ENCODE results near the gene ZNF22.
A peak's percentile ranks its signal among the peaks of the same experiment; 100 is the strongest.

Gene ZNF22

DNA sequence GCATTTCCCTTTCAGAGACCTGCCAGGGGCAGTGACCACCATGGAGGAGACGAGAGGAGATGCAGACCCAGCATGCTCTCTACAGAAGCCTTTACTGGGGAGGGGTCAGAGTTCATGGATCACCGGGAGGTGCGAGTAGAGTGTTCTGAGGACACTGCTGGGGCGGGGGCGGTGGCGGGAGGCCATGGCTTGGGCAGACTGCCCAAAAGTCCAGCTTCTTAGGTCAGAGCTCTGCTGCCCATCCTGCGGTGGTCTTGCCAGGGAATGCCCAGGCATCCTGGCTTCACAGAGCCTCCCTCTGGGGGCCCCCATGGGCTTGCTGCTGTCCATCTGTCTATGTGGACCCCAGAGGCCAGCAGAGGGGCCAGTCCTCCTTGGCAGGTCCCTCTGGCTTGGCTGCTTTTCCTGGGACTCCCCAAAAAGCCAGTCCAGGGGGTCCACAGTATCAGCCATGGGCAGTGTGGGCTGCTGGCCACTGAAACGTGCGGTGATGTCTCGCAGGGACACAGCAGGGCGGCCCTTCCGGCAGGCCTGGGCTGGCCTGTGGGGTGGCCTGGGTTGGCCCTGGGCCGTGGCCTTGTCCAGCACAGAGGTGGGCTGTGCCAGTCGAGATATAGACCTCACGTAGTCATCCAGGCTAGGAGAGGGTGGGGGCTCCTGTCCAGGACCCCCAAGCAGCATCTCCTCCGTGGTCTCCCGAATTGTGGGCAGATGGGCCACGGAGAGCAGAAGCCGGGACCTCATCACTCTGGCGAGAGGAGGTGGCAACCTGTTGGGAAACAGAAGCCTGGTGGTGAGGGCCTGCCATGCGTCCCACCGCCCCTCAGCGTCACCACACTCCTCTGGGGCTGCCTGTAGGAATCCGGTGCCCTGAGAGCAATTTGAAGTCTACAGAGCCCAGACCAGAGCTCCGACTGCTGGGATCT is 23.2 kb upstream of the ZNF22 start:
- peak; percentile 25 for DNase-seq (ENCODE audit: low spot score)

GRCh38 chr10:44978213-44978569 is 22.5 kb upstream of the ZNF22 start:
- DNase-seq (ENCODE audit: low spot score) = no peak

- DNase-seq (ENCODE audit: low spot score) = peak; percentile 98
Observed at GRCh38 chr10:44978570-44979280, 22.0 kb upstream of the ZNF22 start, which contains the start of gene DEPP1. Gene DEPP1, minus strand, starts transcription at chr10:44978809. Its CDS starts 779 bp downstream, at chr10:44978030.

GRCh38 chr10:44979281-44980191 is 21.2 kb upstream of the ZNF22 start:
- DNase-seq (ENCODE audit: low spot score) = no peak

DNA sequence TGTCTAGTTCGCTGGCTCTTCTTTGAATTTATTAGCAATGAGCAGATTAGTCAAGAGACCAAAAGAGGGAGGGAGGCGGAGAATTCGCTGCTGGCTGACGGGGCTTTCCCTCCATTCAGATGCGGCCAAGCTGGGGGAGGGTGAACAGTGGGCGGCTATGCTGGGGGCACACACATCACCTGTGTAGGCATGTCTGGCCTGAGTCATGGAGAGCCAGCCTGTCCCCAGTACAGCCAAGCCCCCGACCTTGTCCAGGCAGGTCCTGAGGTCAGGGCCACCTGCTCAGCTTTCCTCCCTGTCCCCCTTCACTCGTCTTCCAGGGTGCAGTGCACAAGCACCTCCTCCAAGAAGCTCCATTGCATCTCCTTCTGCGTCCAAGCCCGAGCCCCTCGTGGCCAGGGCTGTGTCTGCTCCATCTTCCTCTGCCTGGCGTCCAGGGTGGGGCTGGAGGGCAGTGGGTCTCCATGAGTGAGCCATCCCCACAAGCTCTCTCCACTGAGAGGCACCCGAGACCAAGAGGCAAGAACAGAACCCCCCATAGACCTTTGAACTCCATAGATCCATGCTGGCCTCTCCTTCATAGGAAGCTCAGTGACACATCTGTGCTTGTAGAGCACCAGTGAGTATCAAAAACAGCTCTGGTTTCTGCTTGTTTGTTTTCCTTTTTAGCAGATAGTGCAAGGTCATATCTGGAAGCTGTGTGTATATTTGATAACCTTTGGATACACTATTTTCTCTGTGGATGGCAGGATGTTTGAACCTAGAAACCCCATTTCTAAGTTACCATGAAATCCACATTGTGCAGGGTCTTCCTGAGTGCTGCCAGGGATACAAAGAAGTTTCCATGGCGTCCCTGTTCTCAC is 20.2 kb upstream of the ZNF22 start:
- DNase-seq (ENCODE audit: low spot score) = no peak

DNA sequence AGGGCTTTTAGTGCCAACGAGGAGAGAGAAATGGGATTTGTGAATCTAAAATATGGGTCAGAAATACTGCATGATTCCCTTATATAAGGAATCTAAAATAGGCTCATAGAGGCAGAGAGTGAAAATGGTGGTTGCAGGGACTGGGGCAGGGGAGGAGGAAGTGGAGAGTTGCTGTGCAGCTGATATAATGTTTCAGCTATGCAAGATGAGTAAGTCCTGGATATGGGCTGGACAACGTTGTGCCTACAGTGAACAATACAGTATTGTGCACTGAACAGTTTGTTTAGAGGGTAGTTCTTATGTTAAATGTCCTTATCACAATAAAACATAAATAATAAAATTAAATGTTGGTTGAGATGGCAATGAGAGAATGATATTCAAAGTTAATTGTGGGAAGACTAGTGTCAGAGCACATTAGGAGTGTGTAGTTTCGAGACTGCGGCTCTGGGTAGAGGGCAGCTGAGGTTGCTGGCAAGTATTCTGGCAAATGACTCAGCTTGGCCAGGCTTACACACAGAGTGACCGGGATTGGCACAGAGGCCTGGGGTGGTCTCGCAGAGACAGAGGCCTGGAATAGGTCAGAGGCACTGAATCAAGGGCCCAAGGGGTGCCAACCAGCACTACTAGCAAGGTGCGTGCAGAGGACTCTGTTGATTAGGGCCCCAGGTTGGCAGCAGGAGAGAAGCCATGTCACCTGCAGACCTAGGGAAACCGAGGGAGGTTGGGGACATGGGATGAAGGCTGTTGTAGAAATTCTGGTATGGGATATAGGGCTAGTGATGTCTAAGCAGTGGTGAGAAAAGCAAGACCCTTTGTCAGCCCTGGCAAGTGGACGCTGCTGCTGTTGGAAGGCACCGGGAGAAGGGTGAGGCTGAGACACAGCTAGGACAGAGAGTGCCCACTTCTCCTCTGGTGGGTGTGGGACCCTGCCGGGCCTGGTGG is 19.3 kb upstream of the ZNF22 start:
- DNase-seq (ENCODE audit: low spot score) = peak; percentile 51

- no peak for DNase-seq (ENCODE audit: low spot score)
Observed at GRCh38 chr10:44982114-44982460, 18.6 kb upstream of the ZNF22 start.

GRCh38 chr10:44982496-44982895 is 18.2 kb upstream of the ZNF22 start:
- DNase-seq (ENCODE audit: low spot score) = no peak

- no peak for DNase-seq (ENCODE audit: low spot score)
Observed at GRCh38 chr10:44983066-44983894, 17.4 kb upstream of the ZNF22 start.

GRCh38 chr10:44983895-44984278 is 16.8 kb upstream of the ZNF22 start:
- no peak for DNase-seq (ENCODE audit: low spot score)

DNA sequence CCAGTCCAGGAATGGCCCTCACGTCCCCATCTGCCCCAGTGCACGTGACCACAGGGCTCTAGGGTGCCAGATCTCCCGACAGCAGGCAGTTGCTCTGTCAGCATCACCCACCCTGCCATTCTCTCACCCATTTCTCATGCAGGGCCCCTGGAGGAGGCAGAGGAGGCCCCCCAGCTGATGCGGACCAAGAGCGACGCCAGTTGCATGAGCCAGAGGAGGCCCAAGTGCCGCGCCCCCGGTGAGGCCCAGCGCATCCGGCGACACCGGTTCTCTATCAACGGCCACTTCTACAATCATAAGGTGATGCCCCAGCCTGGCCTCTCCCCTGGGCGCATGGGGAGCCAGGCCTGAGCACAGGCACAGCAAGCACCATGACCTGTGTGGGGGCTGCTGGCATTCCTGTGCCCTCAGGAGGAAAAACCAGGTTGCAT is 16.0 kb upstream of the ZNF22 start:
- DNase-seq (ENCODE audit: low spot score) = no peak

DNA sequence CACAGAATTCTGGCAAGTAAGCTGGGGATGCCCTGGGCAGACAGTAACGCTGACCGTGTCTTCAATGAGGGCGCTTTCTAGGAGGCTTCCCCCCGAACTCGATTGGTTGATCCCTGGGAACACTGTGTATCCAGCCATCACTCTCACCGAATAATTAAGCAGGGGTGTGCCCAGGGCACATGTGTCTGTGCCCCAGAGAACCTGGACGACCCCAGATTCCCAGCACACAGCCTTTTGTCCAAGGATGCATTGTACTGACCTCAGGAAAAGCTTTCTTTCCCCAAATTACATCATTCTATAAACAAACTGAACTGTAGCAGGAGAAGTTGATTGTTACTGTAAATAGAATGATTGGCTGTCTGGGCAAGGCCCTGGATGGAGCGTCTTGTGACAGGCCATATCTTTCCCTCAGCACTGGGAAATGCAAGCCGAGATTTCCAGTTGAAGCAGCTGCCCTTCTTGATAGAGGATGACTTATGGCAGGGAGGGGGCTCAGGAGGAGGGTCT is 15.5 kb upstream of the ZNF22 start:
- no peak for DNase-seq (ENCODE audit: low spot score)

DNA sequence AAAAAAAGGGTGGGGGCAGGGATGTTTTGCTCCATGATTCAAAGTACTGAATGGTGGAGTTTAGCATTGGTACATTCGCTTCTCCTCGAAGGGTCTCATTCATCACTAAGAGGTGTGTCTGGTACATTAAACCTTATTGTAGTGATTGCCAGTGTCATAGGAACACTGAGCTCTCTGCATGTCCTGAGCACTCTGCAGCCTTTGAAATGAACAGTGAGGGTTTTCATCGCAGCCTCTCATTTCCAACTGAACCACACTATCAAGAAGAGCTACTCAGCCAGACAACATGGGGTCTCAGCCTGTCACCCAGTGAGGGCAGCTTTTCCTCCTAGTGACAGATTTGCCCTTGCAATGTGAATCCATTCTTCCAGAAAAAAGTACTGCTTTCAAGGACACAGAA is 14.5 kb upstream of the ZNF22 start:
- no peak for DNase-seq (ENCODE audit: low spot score)

DNA sequence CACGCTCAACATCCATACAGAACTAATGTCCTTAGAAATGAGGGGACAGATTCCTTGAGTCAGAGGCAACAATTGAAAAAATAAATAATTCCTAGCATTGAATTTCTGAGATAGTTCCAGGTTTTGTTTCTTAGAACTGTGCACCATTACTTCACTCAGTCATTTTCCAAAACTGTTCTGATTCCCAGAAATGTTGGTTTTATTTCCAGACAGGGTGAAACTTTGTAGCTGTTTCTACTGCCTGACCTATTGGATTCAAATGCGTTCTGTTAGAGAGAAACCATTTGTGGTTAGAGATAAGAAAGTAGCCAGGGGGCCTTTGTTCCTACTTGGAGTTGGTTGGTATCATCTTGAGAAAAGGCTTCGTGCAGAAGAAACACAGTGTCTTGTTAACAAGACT is 14.1 kb upstream of the ZNF22 start:
- DNase-seq (ENCODE audit: low spot score) = no peak

- no peak for DNase-seq (ENCODE audit: low spot score)
Observed at GRCh38 chr10:44988957-44989585, 11.7 kb upstream of the ZNF22 start.

- DNase-seq (ENCODE audit: low spot score) = no peak
Observed at GRCh38 chr10:44989597-44990301, 11.0 kb upstream of the ZNF22 start.

GRCh38 chr10:44990302-44990655 is 10.4 kb upstream of the ZNF22 start:
- DNase-seq (ENCODE audit: low spot score) = no peak

- DNase-seq (ENCODE audit: low spot score) = no peak
Observed at GRCh38 chr10:44990965-44991364, 9.8 kb upstream of the ZNF22 start.
